ENCODE measurements around the gene TSPAN32. TPM values are rescaled to one million over a fixed set of nuclear protein-coding genes. Genes with fewer than 3 reads are reported as not detected.

The TSPAN32 gene
- polyA plus RNA-seq, 2 of the 4 experiments (the other 2 are of a cell fraction) = not detected

DNA sequence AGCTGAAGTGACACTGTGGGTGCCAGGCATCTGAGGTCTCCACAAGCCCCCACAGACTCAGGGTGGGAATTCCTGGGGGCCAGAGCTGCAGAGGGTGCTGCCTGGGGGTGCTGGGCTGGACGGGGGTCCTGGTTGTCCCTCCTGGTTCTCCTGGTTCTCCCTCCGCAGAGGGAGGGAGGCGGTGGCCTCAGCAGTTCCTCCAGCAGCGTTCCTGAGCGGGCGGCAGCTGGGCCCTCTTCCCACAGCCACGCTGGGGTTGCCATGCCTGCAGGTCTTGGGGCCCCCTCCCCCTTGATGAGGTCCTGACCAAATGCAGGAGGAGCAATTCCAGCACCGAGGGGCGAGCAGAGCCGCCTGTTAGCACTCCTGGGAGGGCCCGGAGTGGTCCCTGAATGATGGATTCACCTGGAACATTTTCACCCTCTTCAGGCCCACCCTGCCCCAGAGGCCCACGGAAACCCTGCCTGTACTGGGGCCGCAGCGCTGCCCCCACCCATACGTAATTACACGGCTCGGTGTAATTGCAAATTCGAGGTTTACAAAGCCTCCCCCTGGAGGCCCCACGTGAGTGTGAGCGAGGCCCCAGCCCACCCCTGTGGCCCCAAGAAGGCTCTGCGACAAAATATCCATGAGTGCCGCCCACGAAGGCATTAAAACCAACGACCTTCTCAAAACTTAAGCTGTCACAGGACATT lies 730 bp upstream of the TSPAN32 start (continued):
- TF ChIP-seq KDM1A (IDR thresholded peaks at IDR 0.05; ENCODE audit: low read depth) (no peak), MAZ (IDR thresholded peaks at IDR 0.05; ENCODE audit: borderline replicate concordance, low read depth, low read length) (no peak), ZNF302 (CRISPR knock-in tag; IDR thresholded peaks at IDR 0.05) (no peak)

DNA sequence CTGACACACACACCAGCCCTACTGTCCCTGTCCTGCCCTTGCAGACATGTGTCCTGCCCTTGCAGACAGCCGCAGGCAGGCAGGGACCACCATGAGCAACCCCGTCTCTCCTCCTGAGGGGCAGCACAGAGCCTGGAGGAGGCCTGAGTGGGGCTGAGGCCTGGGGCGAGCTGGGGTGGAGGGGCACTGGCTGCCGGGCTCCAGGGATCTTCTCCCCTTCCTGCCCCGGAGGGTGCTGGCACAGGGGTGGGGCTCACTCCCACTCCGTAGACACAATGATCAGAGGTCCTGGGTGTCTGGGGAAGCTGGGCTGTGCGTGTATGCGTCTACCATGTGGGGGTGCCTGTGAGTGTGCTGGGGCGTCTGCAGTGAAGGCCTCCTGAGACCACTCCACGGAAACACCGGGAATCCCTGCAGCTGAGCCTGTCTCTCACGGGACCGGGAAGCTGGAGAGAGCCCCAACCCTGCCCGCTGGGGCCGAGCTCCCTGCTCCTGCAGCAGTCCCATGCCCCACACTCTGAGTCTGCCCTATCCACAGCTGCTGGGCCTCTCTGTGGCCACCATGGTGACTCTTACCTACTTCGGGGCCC lies 588 bp downstream of the TSPAN32 start:
- H3K27ac ChIP-seq = no peak overlapping the region
- DNase-seq (ENCODE audit: low read depth in 1 of 2, low spot score in 1 of 2) = no peak
- TF ChIP-seq SREBF2 (IDR thresholded peaks at IDR 0.05) (no peak), FOSL2 (IDR thresholded peaks at IDR 0.05) (no peak), FOSL2 (CRISPR knock-in tag; IDR thresholded peaks at IDR 0.05) (no peak), JUN (IDR thresholded peaks at IDR 0.05) (no peak), FOSB (CRISPR knock-in tag; IDR thresholded peaks at IDR 0.05) (no peak)

DNA sequence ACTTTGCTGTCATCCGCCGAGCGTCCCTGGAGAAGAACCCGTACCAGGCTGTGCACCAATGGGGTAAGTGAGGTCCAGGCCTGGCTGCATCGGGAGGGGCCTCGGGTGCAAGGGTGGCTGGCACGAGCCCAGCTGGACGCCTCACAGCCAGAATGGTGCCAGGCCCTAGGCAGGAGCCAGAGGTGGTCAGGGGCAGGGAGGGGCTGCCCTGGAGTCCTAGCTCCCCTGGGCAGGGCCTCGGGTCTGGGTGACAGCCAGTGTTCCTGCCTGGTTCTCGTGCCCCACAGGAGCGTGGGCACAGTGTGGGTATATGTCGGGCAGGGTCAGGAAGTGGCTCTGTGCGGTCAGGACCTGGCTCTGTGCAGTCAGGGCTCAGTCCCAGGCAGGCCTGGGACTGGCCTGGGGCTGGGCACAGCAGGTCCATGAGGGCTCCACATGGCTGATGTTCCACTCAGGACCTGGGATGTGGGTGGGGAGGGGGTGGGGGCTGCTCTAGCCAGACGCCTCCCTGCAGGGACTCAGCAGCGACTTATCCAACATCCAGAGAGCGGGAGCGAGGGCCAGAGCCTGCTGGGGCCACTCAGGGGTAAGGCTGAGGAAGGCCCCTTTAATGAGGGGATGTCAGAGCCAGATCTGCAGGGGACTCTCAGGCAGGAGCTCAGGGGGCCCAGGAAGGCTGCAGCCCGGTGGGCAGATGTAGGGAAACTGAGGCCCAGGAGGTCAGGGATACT lies 1.2 kb downstream of the TSPAN32 start:
- no peak for DNase-seq (ENCODE audit: low read depth in 1 of 2, low spot score in 1 of 2)
- no peak for ATAC-seq
- POLR2A ChIA-PET = no interaction called here
- 57% methylated on average over 4 of the region's 18 CpGs for WGBS (ENCODE audit: missing lambda C conversion rate)
- TF ChIP-seq CBX8 (IDR thresholded peaks at IDR 0.05) (no peak), RNF2 (IDR thresholded peaks at IDR 0.05; ENCODE audit: borderline replicate concordance, low read depth) (no peak), KDM1A (IDR thresholded peaks at IDR 0.05; ENCODE audit: low read depth) (no peak), KDM5A (IDR thresholded peaks at IDR 0.05) (no peak), RAD21 (conservative IDR thresholded peaks at IDR 0.05 in 1 of 2, IDR thresholded peaks at IDR 0.05 in 1 of 2) (no peak), HDAC2 (IDR thresholded peaks at IDR 0.05) (no peak), FOSL2 (IDR thresholded peaks at IDR 0.05) (no peak), FOSL2 (CRISPR knock-in tag; IDR thresholded peaks at IDR 0.05) (no peak), MYC (IDR thresholded peaks at IDR 0.05; ENCODE audit: borderline replicate concordance, low read length) (no peak)
- TF ChIP-seq, protein P1, sequence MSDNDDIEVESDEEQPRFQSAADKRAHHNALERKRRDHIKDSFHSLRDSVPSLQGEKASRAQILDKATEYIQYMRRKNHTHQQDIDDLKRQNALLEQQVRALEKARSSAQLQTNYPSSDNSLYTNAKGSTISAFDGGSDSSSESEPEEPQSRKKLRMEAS (IDR thresholded peaks at IDR 0.05) = no peak
- Histone ChIP-seq H3K4me3 (no peak overlapping the region), H3K4me2 (no peak overlapping the region), H3K4me1 (no peaks in the 10 kb centered on the region), H3K27ac (no peak overlapping the region), H3K9me3 (no peaks in the 10 kb centered on the region)
- no peak for FAIRE-seq
- CTCF ChIA-PET = interaction anchor here (0.6 to 30.6 kb wide), 8 partner anchors 9 to 229 kb away, joined by 3 to 903 read pairs (median 5); partner anchors contain the start of gene TSSC4

More for the DNA sequence above, 588 bp downstream of the TSPAN32 start:
- WGBS (ENCODE audit: missing lambda C conversion rate) = 83% methylated on average over 11 of the region's 16 CpGs
- H3K4me2 ChIP-seq = no peak overlapping the region
- H3K9me3 ChIP-seq = no peaks in the 10 kb centered on the region
- ChIA-PET POLR2A (interaction anchor here (0.6 kb wide), 1 partner anchor 132 kb away, joined by 3 read pairs; no protein-coding TSS in a partner anchor), CTCF (interaction anchor here (0.6 to 30.6 kb wide), 6 partner anchors 14 to 230 kb away, joined by 3 to 903 read pairs (median 10); partner anchors contain the start of gene TSSC4)
- FAIRE-seq (no peak), ATAC-seq (no peak)
- no peaks in the 10 kb centered on the region for H3K4me1 ChIP-seq
- H3K4me3 ChIP-seq = no peak overlapping the region

DNA sequence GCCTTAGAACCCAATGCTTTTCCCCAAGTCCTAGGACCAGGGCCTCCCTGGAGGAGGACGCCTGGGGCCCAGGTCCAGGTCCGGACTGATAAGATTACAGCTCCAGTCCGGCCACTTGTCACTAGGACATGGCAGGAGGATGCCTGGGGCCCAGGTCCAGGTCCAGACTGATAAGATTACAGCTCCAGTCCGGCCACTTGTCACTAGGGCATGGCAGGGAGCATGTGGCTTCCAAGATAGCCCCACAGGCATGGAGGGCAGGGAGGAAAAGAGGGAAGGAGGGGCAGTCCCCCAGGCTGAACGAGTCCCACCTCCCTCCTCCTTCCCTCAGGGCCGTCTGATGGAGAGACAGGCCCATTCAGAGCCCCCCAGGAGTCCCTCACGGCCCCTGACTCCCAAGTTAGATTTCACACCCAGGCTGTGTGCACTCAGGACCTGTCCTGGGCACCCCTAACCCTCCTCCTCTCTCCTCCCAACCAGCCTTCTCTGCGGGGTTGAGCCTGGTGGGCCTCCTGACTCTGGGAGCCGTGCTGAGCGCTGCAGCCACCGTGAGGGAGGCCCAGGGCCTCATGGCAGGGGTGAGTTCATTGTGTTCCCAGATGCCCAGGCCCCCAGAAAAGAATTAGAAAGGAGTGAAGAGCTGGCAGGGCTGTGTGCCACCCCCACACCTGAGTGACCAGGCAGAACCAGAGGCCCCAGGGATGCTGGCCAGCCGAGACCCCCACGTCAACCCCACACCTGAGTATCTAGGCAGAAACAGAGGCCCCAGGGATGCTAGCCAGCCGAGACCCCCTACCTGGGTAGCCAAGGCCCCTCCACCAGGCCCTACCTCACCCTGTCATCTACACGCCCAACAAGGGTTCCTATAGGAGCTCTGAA lies 2.1 kb downstream of the TSPAN32 start:
- WGBS (ENCODE audit: missing lambda C conversion rate) = 70% methylated on average over 14 of the region's 15 CpGs
- Histone ChIP-seq H3K4me3 (no peak overlapping the region), H3K27ac (no peak overlapping the region), H3K4me1 (no peaks in the 10 kb centered on the region), H3K4me2 (no peak overlapping the region), H3K9me3 (no peaks in the 10 kb centered on the region)
- CTCF ChIA-PET = interaction anchor here (0.7 to 30.6 kb wide), 32 partner anchors 8 to 588 kb away, joined by 3 to 903 read pairs (median 8); partner anchors contain the start of gene TSSC4
- no peak for TF ChIP-seq POLR2A (IDR thresholded peaks at IDR 0.05; ENCODE audit: low read length)
- POLR2A ChIA-PET = interaction anchor here (0.8 to 1.3 kb wide), 2 partner anchors 73 to 74 kb away, joined by 3 to 7 read pairs; partner anchors contain the start of gene CD81
- DNase-seq (ENCODE audit: low read depth in 1 of 2, low spot score in 1 of 2) (no peak), FAIRE-seq (no peak), ATAC-seq (no peak)

Measured in A549 (cell line).